Ammon's horn (tissue), 1 donor: Measurements from ENCODE around the gene PKNOX2.
A peak's percentile ranks its signal among the peaks of the same experiment; 100 is the strongest.

Source experiments
- DNase-seq: peaks from one replicate; pipeline ENCODE4 v3.0.0-alpha.2; 2016; ENCODE audit warnings: low spot score

PKNOX2 gene

DNA sequence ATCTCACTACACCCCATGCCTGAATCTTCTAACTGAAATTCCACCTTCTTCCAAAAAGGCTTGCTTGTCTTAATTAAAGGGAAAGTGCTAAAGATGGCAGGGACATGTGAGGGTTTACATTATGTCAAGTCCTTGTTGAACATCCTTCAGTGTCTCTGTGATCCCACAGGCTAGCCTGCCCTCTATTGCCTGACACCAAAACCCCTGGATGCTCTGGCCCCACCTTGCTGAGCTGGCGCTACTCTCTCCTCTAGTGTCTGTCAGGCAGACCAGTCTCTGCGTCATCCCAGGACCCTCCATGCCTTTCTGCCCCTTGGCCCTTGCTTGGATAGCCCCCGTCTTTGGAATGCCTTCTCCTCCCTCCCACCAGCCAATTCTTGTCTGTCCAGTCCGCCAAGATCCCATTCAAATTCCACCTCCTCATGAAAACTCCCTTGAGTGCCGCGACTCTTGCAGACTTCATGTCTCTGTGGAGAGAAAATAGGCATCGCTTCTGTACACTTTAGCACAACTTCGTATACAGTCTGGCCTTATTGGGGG lies 69.3 kb downstream of the PKNOX2 start:
- no peak for DNase-seq

DNA sequence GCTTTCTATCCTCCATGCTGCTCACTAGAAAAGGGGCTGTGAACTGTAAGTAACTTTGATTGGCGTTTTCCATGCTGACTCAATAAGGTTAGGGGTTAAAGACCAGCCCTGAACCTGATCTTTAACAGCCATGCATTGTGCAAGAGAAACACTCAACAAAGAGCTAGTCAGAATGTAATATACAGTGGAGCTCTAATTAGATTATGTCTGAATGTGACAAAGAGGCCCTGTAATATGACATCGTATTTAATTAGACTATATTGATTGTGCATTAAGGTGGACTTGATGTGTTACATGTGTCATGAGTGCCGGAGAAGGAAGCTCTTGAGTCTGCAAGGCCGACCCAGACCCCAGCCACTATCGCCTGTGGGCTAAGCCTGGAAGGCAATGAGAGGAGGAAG lies 70.5 kb downstream of the PKNOX2 start:
- no peak for DNase-seq

DNA sequence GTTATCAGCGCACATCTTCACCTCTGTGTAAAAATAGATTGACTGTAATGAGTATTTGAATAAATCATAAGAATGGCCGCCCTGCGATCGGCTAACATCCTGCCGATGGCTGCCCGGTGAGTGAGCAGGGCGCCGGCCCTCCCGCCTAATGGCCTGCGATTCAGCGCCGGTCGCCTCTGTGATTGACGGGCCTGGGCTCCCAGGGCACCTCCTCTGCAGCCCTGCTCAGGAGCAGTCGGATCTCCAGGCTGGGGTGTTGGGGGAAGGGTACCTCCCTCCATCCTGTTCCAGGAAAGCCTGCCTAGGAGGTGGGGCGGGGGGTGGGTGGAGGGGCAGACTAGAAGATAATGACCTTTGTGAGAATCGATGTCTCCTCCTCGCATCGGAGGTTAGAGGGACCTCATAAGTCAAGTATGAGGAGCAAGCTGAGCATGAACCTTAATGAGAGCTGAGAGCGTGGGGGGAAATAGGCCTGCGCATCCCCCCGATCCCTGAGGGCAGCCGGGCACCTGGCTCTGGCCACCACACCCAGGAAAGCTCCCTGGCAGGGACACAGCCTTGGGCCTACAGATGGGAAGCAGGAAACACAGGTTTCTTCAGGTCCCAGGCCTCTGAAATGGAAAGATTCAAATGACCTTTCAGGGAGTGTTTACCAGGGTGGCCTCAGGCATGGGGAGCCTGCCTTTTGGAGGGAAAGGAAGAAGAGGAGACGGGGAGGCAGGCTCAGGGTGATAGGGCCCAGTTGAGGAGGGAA lies 71.7 kb downstream of the PKNOX2 start:
- no peak for DNase-seq

DNA sequence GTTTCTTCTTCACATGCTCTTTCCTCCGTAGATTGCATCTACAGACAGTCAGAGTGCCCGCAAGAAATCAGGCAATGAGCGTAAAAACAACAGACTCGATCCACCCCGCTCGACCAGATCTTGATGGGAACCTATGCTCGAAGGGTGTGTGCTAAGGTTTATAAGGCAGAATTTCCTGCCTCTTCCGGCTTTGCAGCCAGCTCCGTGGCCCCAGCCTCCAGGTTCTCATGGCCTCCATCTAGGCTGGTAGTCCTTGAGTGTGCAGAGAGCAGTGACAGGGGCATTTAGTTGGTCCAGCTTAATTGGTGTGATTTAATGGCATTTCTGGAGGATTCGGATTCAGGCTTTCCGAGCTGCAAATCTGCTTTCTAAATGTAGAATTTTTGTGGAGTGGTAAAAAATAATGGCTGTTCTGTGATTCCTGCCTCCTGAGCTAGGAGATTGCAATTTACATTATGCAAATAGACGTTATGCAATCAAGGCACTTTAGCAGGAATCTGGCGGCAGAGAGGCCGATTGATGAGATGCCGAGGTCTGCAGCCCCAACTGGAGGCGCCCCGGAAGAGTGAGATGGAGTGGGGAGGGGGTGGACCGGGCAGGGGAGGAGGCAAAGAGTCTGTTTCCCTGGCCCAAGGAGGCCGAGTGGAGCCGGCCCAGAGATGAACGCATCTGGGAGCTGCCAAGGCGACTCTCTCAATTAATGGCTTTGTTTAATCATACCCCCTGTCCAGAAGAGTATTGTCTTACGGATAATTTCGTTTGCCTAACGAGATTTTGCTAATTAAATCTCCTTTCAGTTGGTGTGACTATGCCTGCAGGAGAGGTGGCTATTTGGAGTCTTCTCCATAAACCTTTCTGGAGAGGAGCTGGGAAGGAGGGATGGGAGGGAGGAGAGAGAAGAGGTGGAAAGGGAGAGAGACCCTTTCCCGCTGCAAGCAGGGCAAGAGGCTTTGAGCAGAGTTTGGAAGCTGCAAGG lies 75.3 kb downstream of the PKNOX2 start:
- peak; percentile 22 for DNase-seq

DNA sequence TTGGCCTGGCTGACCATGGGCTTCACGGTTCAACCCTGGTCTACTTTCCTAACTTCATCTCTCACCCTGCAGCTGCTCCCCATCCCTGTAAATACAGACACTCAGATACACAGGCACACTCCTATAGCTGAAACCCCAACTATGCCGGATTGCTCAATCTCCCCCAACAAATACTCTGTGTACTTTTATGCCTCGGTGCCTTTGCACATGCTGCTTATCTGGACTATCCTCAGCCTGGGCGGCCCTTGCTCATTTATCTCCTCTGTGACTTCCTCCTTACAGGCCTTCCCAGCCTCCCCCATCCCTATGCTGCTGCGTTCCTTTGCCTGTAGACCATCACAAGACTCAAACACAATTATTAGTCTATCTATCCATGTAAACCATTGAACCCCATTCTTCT lies 76.6 kb downstream of the PKNOX2 start:
- DNase-seq, result no peak

DNA sequence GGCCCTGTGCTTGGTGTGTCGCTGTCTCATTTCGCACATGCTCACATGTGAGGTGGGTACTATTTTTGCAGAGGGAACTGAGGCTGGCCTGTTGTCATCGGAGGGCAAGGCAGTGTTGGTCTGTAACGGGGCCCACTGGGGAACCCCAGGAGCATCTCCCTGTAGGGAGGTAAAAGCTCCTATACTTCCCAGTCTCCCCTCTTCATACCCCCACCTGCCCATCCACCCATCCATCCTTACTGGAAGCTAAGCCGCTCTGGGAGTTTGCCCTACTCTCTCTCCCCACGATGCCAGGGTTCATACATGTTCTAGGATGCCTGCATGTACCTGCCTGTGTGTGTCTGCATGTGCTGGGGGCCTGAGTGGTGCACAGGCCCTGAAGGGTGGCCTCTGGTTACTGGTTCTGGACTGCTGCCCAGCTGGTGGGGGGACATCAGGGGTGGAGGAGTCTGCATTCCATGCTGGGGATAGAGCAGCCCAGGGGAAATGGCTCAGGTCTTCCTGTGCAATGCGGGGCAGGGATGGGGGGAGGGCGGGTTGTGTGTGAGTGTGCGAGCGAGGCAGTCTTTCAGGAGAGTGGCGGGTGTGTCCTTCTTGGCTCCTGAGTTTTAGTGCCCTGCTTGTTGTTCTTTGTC lies 77.7 kb downstream of the PKNOX2 start:
- DNase-seq, result no peak

DNA sequence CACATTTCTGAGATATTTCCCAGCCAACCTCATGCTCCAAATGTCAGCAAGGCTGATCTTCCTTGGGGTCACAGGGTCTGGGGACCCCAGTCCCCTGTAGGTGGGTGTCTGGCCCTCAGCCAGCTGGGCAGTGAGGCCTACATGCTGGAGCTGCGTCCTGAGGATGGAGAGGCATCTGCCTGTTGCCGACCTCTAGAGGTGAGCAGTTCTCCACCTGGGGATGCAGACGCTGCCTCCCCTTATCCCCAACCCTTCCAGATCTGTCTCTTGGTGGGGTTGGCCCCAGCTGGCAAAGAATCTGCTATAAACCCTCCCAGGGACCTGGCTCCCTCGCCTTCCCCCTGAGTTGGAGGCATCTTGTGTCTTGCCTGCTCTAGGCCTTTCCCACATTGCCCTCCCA lies 79.6 kb downstream of the PKNOX2 start:
- no peak for DNase-seq

DNA sequence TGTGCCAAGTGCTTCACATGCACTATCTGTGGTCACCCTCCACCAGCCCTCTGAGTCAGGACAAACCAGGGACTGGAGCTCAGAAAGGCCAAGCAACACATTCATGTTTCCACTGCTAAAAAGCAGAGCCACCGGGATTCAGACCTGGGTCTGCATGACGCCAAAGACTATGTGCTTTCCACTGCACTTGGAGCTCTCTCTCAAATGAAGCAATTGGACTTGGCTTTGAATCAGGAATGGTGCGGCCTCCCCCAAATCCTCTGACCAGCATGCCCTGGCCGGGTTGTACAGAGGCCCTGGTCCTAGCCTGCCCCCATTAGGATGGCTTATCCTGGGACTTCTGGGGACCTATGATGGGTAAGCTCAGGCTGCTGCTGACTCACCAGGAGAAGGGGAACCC lies 80.7 kb downstream of the PKNOX2 start:
- DNase-seq, result no peak

DNA sequence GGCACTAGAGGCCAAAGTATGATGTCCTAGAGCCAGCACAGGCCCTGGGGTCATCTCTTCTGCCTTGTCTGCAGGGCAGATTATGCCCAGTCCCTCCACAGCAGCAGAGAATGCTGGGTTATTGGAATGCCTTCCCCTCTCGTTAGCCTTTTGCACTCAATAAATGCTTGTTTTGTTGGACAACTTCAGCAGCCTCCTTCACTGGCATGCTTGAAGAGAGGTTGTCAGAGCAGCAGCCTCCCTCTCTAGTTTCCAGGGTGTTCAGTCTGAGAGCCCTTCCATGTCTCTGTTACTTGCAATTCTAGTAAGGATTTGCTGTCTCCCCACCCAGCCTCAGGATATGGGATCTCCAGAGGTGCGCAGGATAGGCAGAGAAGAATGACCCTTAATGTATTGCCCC lies 82.9 kb downstream of the PKNOX2 start:
- no peak for DNase-seq

DNA sequence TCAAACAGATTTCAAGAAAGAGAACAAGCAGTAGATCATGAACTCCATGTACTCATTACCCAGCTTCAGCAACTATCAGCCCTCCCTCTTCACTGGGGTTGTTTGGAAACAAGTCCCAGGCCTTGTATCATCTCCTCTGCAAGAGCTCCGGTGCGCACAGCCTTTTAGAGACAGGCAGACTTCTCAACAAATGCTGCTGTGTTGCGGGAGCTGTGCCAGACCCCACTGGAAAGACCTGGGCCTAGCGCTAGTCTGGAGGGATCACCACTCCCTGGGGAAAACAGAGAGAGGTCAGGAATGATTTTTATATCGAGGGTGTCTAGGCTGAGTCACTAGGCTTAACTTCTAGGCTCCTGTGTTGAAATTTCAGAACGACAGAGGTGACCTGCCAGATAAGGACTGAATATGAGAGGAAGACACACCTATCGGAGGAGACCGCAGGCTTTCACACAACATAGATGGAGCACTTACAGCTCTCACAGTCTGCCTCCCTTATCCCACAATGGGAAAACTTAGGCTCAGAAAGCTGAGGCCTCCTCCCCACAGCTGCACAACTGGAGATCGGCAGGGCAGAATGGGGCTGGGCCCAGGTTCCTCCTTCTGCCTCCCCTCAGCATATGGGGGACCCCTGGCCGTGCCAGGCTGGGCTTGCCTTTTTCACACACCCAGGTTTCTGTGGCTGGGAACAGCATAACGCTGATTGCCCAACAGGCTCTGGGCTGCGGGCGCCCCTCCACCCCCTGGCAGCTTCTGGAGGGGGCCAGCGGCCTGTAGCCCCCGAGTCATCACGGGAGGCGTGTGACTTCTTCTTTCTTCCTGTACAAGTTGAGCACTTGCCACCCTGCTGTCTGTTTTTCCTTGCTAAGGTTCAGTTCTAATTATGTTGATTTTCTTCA lies 86.0 kb downstream of the PKNOX2 start:
- DNase-seq, result no peak

DNA sequence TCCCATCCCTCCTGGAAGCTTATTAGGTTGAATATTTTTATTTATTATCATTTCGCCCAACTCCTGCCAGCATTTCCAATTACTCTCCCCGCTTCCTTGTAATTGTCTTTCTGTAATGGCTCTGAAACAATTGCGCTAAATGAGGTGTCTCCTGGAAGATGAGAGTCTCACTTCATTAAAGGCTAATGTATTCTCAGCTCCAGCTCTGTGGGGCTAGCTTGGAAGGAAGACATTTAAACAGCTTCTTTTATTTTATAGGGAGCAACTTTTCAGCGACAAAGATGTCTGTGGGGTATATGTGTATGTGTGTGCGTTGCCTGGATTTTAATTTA lies 86.6 kb downstream of the PKNOX2 start:
- DNase-seq, result no peak

DNA sequence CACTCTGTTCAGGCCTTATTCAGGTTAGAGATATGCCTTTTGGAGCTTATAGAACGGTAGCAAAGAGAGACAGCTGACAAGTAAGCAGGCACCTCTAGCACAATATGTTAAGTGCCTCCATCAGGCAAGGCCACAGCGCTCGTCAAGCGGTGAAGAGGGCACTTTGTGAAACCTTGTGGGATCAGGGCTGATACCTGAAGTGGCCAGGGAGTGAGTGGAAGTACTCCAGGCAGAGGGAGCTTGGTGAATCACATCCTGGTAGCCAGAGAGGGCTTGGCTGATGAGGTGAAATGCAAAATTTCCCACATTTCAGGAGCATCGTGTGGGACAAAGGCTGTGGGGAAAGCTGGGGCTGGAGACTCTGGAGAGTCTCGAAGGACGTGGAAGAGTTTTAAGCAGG lies 87.4 kb downstream of the PKNOX2 start:
- no peak for DNase-seq

DNA sequence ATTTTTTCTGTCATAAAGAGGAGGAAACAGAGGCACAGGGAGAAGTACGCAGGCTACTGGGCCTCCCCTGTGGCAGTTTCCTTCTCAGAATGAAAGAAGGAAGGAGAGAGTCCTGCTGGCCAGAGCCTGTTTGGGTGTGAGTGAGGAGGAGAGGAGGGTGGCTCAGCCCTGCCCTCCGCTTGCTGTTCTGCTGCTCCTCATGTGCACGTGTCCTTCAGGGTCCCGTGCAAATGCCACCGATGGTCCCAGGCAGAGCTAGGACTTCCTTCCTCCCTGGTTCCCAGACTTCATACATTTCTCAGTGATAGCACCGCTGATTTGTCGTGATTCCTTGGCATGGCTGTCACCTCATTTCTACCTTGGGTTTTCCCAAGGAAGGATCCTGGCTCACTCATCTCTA lies 88.7 kb downstream of the PKNOX2 start:
- DNase-seq, result no peak

DNA sequence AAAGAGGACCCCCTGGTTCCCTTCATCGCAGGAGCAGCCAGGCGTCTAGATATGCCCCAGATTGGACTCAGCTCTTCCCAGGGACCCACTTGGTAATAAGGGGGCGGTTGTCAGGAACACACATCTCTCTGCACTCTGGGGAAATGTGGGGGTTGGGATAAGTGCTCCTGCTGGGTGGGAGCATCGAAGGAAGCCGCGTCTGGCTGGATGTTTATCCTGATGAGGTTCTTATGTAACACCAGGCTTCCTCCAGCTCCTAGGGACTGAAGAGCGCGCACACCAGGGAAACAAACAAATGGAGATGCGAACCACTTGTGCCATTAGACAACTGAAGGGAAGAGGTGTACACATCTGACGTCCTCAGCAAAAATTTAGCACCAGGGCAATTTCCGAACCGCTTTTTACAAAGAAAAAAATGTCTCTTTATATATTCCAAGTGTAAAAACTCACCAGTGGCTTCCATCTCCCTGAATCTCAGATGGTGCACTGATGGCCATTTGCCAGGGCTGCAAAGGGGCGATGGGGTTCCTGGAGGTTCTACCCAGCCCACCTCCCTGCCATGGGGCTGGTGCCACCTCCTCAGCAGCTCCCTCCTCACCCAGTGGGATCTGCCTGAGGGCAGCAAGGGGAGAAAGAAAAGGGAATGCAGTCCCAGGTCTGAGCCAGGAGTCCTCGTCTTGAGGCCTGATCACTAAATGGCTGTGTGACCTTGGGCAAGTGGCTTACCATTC lies 89.4 kb downstream of the PKNOX2 start:
- DNase-seq, result no peak

DNA sequence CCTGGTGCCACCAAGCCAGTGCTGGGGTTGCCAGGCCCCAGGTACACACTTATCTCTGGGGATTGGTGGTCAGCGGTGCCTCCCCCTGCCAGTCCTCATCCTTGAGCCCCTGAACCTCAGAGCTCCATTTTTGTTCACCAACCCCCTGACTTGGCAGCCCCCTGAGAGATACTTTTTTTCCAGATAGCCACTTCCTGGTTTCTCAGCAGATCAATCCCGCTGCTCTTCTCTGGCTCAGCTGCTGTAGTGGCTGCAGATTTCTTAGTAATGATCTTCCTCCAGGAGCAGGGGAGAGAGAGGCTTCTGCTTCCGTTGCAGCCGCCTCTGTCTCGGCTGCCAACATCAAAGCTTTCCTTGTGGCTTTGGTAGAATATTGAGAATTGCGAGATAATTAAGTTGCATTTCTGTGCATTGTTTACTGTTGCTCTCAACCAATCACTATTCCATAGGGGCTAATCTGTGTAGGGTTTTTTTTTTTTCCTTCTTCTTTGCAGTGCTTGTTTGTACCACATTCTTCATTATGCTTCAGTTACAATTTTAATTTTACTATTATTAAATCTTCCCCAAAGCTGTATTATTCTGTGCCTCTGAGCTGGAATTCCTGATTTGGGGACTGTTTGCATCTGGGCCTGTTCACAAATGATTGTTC lies 92.1 kb downstream of the PKNOX2 start:
- DNase-seq, result no peak

DNA sequence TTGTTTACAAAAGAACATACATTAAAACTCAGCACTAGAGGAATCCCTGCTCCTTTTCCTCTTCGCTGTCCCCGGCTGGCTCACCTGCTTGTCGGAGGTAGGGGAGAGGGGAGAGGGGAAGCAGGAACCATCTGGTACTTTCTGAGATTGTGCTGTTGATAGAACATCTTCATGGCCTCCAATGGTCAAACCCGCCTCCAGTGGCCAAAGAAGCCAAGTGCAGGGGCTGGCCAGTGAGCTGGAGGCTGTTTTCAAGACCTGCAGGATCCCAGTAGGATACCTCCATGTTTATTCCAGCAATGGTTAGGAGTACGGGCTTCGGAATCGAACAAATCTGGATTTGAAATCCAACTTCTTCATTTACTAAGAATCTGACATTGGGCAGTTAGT lies 92.6 kb downstream of the PKNOX2 start:
- DNase-seq, result no peak

DNA sequence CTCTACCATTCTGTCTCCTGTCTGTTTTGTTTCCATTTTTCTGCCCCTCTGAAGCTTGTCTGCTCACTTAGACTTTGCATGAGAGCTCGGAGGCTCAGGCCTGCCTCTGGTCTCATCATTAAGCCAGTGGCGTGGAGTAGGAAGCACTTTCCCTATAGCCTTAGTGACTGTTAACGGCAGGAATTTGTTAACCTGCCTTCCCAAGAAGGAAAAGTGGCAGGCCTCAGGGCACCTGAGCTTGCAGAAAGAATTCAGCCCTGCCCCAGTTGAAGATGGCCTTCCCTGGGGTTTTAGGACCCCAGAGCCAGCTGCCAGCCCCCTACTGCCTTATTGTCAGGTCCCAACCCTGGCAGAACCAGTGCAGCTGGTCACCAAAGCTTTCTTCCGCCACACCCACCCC lies 93.2 kb downstream of the PKNOX2 start:
- no peak for DNase-seq

DNA sequence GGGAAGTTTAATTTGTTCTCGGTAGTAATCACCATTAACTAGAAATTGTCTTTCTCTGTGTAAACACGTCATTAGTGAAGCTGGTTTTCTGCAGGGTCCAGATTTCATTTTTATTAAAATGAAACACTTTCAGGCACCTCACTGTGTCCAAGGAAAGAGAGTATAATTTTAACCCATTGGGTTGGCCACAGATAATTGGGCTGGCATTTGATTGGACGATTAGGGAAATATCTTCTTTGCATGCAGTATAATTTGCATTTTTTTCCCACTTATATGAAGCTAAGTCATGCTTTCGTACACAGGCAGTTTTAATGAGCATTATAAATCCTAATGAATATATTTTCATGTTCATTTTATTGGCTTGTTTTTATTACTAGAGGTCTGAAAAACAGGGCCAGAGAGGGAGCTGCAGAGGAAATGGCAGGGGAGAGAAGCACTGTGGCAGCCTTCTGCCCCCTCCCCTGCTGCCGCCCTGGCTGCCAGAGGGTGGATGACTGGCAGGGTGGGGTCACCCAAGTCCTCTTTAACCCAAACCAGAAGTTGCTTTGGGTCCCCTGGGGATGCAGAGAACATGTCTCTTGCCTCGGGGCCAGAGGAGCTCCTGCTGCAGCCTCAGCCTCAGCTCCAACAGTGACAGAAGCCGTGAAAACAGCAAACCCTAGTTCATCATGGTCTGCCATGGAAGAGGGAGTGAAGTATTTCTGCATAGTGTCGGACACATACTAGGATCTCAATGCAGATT lies 93.9 kb downstream of the PKNOX2 start:
- no peak for DNase-seq

DNA sequence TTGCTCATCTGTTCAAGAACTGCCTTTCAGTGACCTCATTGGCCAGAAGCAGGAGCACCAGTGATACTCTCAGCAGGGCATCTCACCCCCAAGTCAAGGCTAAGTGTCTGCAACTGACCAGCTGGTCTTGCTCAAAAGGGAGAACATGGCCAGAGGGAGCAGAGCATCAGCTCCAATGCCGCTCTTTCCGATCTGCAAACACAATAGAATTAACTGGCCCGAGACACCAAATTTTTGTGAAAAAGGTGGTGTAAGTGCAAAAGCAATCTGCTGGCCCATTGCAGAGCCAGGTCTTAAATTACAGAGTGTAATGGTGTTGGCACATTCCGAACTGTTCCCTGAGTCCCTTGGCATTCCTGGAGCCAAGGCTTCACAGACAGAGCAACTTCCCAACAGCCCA lies 97.0 kb downstream of the PKNOX2 start:
- no peak for DNase-seq
